Measurements from ENCODE around the gene GPR156.
"Not testable (repeated sequence)": the region's sequence is repeated elsewhere in the genome, so short reads cannot be mapped to it uniquely, and the experiment has no call there.

GPR156 gene

GRCh38 chr3:120272286-120272685 lies 12.7 kb downstream of the GPR156 start:
- DNase-seq, result no peak

DNA sequence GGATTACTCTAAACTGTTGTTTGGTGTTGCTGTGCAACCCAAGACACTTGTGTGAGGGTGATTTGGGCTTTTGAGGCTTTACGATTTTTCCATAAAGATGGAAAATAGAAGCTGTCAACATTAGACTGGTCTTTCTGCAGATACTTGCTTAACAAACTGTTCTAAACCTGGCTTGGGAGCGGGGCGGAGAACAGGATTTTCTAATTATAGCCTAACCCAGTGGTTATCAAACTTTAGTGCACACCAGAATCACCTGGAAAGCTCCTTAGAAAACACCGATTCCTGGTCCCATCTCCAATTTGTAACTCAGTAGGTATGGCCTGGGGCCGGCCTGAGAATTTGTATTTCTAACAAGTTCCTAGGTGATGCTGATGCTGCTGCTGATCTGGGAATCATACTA lies 19.0 kb downstream of the GPR156 start:
- no peak for DNase-seq

- no peak for DNase-seq
Observed at GRCh38 chr3:120264963-120265362, 20.1 kb downstream of the GPR156 start.

DNA sequence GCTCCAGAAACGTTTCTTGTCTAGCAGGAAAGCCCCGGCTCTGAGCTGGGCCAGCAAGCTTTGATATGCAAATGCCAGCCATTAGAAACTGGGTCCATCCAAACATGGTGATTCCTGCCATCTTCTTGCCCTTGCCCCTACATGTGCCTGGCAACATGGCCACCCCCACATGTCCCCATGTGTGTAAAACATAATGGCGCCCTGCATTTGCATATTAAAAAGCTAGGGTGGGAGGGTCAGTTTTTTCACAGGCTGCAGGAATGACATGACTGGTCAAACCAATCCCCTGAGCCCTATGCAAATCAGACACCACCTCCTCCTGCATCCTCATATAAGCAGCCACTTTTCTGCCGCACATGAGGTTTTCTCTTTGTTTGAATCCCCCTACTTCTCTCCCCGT lies 21.2 kb downstream of the GPR156 start:
- no peak for DNase-seq

DNA sequence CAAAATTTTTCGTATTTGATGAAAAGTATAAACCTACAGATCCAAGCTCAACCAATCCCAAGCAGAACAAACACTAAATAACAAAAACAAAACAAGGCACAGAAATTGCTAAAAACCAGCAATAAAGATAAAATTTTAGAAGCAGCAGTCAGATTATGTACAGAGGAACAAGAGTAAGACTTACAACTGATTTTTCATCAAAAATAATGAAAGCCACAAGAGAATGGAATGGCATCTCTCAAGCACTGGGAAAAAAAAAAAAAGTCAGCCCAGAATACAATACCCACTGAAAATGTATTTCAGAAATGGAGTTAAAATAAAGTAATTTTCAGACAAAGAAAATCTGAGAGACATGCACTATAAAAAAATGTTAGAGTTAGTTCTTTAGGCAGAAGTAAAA lies 27.0 kb downstream of the GPR156 start:
- DNase-seq, result no peak

DNA sequence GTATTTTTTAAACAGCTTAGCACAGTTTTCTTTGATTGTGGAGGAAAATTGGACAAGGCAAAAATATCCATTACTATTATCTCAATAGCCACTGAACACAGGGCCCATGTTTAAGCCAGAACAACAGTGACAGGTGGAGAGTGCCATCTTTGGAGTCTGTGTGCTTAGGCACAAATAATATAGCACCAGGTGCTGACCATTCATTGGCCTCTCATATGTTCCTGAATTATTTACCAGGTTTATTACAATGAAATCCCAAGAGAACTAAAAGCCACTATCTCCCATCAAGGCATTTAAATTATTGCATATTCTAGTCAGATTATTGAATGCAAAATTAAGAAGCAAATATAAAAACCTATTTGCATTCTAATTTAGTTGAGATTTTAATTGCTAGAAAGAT lies 39.6 kb downstream of the GPR156 start:
- DNase-seq, result no peak

DNA sequence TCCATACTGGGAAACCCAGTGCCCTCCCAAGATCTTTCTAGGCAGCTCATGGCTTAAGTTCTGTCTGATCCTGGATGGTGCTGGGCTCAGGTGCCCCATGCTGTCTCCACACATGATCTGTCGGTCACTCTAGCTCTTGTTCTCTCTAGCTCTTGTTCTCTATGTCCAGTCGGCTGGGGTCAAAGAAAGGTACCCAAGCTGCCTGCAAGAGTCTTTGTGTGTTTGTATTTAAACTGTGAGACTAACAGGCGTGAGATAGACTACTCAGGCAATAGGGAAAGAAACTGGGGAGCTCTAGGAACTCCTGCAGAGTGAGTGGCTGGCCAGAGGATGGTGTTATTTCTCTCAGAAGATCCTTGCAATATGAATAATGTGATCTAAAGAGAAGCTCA lies 40.2 kb downstream of the GPR156 start:
- DNase-seq, result no peak

DNA sequence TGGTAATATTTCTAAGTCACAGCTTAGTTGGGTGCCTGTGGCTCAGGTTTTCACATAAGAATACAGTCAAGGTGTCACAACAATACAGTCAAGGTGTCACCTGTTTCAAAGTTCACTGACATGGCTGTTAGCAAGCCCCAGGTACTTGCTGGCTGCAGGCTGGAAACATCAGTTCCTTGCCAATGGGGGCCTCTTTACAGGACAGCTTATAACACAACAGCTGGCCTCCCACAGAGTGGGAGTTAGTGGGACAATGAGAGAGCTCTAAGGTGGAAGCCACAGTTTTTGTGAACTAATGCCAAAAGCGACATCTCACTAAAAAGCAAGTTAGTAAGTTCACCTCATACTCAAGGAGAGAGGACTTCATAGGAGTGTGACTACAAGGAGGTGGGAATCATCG lies 45.4 kb downstream of the GPR156 start:
- no peak for DNase-seq

DNA sequence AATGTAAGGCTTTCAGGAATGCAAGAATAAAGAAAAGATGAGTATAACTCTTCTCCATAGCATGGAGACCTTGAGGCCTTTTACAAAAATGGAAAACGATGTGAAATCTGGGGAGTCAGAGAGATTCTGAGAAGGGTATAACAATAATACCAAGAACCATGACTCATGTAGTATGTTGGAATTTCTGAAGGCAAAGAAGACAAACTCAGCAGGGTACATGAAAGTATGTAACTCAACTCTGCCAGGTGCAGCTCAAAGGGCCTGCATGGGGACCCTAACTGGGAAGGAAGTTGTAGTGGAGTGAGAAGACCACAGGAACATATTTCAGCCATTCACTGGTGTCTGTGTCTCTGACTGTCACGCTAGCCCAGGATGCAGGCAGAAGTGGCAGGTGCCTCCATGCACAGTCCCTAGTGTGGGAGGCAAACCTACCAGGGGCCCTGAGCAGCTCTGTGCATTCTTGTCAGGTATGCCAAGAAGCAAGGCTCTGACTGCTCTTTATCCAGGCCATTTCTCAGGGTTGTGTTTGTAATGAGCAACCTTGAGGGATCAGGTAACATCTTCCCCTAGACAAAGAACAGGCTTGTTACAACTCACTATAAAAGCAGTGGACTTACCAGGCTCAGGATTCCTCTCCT lies 57.2 kb downstream of the GPR156 start:
- no peak for DNase-seq

DNA sequence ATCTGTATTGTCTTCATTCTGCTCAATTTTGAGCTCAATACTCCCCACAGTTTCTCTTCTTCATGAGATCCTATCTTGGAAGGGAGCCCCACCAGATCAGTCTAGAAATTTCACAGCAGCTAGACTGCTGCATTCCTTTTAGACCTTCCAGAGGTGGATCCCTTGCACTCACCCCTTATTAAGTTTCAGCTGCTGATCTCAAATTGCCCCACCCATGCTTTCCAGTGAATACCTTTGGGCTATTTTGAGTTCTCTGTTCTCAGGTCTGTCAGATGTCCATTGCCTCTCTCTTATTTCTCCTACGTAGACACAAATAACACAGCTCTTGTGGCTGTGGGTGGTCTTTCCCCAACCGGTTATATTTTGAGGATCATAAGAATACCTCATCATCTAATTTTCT lies 60.8 kb downstream of the GPR156 start:
- DNase-seq, result no peak

GRCh38 chr3:120218981-120219380 lies 66.0 kb downstream of the GPR156 start:
- no peak for DNase-seq

DNA sequence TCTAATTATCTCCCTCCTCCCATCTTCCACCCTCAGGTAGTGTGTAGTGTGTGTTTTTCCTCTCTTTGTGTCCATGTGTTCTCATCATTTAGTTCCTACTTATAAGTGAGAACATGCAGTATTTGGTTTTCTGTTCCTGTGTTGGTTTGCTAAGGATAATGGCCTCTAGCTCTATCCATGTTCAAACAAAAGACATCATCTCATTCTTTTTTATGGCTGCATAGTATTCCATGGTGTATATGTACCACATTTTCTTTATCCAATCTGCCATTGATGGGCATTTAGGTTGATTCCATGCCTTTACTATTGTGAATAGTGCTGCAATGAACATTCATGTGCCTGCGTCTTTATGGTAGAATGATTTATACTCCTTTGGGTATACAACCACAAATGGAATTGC lies 68.4 kb downstream of the GPR156 start:
- not testable (repeated sequence) for DNase-seq

GRCh38 chr3:120214176-120214575 lies 70.8 kb downstream of the GPR156 start:
- DNase-seq, result no peak

DNA sequence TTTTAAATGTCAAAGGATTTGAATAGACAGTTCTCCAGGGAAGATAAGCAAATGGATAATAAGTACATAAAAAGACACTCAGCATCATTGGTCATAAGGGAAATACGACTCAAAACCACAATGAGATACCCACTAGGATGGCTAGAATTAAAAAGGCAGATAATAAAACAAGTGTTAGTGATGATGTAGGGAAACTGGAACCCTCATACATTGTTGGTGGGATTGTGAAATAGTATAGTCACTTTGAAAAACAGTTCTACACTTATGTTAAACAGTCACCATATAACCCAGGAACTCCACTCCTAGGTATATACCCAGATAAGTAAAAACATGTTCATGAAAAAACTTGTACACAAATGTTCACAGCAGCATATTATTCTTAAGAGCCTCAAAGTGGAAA lies 72.5 kb downstream of the GPR156 start:
- no peak for DNase-seq

DNA sequence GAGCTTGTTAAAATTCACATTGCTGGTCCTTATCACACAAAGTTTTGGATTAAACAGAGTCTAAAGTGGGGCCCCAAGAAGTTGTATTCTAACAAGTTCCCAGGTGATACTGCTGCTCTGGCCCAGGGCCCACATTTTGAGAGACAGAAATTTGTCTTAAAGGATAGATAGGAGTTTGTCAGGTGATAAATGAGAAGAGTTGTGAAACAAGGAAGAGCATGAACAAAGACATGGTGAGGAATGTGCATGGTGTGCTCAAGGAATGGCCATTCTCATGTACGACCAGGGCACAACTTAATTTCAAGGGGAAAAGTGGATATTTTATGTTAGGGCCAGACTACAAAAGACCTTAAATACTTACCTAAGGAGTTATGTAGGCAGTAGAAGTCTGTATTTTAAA lies 75.6 kb downstream of the GPR156 start:
- no peak for DNase-seq

DNA sequence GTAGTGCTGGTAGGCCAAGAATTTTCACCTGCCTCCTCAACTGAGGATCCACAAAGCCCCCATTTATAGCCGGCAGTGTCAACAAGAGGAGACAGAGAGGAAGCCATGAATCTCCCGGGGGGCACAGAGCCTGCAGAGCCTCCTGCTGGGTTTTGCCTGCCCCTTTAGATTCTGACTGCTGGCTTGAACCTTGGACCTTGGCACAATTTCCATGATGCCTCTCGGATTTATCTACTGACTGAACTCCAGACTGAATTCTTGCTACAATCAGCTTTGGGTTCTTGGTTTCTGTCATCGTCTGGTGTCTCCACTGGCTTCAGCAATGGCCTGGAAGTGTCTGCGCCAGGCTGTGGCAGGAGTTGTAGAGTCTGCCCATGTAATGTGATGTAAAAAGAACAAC lies 80.7 kb downstream of the GPR156 start:
- no peak for DNase-seq

GRCh38 chr3:120203621-120204020 lies 81.4 kb downstream of the GPR156 start:
- no peak for DNase-seq

DNA sequence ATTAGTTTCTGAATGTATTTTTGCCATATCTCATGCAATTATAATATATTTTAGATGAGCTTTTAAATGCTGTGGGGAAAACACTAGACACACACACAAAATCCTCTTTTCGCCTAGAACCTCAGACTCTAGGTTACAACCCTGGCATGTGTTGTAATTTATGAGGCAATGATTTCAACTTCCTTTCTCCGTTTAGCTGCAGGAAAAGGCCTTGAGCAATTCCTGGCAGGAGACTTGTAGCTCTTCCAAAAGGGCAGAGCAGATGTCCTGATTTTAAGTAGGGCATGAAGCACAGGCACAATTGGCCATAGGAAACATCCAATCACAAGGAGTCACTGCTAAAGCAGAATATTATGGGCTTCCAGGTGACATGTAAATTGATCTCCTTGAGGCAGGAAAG lies 82.0 kb downstream of the GPR156 start:
- DNase-seq, result no peak

DNA sequence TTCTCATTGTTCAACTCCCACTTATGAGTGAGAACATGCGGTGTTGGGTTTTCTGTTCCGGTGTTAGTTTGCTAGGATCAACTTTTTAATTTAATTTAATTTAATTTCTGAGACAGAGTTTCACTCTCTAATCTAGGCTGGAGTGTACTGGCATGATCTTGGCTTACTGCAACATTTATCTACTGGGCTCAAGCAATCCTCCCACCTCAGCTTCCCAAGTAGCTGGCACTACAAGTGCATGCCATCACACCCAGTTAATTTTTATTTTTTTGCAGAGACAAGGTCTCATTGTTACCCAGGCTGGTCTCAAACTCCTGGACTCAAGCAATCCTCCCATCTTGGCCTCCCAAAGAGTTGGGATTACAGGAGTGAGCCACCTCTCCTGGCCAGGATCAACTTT lies 82.7 kb downstream of the GPR156 start:
- no peak for DNase-seq

DNA sequence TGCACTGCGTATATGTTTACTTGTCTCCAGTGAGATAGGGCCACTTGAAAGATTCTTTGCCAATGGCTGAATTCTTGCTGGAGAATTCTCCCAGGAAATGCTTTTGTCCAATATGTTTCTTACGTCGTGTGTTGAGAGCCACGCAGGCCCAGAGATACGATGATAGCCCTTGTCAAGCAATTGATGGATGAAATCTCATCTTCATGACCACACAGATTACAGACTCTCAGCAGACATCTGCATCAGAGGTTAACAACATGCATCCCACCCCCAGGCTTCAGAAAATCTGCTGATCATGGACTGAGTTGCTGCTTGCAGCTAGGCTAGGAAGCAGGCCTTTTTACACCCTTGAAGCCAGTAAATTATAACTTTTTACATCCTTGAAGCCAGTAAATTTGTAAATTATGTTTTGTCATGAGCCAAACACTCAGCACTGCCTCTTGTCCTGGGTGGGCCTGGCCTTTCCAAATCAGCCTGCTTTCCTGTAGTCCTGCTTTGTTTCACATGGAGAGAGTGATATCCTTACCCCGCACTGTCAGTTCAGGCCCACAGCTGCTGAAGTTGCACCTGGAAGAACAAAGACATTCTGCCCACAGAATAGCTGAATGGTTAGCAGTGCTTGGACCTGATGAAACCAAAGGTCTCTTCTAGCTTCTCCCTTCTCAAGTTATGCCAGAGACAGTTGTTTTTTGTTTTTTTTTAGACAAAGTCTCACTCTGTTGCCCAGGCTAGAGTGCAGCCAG lies 84.4 kb downstream of the GPR156 start:
- DNase-seq, result no peak

DNA sequence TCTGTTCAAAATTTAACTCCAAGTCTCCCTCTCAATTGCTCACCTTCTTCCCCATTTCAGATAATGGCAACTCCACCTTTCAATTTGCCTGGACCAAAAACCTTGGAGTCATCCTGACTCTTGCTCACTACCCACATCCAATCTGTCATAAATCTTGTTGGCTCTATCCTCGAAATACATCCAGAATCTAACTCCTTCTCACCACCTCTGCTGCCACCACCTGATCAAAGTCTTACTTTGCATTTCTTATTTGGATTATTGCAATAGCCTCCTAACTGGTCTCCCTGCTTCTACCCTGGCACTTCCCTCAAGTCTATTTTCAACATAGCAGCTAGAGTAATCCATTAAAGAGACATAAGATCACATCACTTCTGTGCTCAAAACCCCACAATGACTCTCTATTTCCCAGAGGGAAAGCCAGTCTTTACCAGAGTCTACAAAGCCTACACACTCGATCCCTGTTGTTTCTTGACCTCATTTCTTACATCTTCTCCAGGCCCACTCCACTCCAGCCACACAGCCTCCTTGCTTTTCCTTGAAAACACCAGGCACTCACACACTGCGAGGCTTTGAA lies 86.6 kb downstream of the GPR156 start:
- no peak for DNase-seq

- no peak for DNase-seq
Observed at GRCh38 chr3:120196812-120197211, 88.2 kb downstream of the GPR156 start.

DNA sequence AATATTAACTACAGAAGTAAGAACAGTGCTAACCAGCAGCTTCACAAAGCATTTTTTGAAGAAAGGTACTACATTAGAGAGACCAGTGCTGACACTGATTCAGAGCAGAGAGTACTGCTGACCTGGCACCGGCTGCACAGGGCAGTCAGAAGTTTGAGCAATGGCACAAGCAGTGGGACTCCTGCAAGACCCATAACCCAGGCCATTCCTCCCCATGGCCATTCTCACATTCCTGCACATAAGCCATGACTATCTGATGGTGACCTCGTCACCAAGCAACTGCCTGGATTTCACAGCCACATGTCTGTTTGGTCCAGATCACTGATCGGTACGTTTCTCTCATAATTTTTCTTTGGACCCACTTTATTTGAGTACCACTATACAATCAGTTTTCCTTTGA lies 88.7 kb downstream of the GPR156 start:
- no peak for DNase-seq

DNA sequence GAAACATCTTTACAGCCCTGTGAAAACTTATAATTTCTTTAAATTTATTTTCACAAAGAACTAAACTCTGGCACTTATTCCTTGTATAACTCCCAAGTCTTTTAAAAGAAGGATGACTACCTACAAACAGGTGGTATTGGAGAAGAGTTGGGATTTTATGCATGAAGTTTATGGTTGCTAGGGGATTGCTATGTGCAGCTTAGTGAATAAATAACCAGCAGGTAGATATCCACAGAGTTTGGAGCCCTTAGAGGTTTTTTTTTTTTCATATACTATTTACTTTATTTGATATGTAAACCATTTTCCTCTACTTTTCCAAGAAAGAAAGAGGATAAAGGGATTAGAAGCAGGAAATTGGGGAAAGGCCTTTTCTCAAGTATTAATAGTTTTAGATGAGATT lies 91.5 kb downstream of the GPR156 start:
- DNase-seq, result no peak

DNA sequence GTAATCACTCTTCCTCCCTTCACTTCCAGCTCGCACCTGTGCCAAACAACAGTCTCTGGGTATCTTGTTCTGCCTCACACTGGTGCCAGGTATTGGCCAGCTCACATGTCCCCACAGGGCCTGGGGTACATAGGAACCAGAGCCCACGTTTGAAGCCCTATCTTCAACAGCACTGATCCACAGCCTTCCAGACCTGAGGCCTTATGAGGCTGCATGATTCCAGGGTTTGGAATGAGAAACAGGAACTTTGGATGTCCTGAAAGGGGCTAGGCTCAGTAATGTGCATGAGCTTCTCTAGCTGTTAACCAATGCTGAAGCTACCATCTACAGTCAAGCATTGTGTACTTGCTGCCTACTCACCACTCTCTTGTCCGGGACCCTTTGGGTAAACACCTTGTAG lies 92.4 kb downstream of the GPR156 start:
- no peak for DNase-seq
